K562 (cell line): ENCODE data around the gene NKIRAS2. TPM values are rescaled to one million over a fixed set of nuclear protein-coding genes. Genes with fewer than 3 reads are reported as not detected.

Source experiments
- ATF7 ChIP-seq: fragments of 450-650 bp; IDR thresholded peaks from 2 replicates; pipeline ENCODE4 v1.7.1; 2014; ENCODE audit warnings: mild to moderate bottlenecking, moderate library complexity
- BCLAF1 ChIP-seq, 2 experiments: fragments of 450-650 bp in 1 of 2; IDR thresholded peaks; 2 replicates each; pipeline ENCODE4 v1.6.1; 2011 to 2017; ENCODE audit warnings: low read depth in 2 of 2, antibody characterized with exemption in 1 of 2, borderline replicate concordance in 1 of 2, low read length in 1 of 2, mild to moderate bottlenecking in 1 of 2, mixed read lengths in 1 of 2; ENCODE audit not compliant: control insufficient read depth in 1 of 2
- CHAMP1 ChIP-seq: fragments of 450-650 bp; IDR thresholded peaks from 2 replicates; pipeline ENCODE4 v1.6.1; 2016; ENCODE audit warnings: mild to moderate bottlenecking
- ELF4 ChIP-seq: fragments of 450-650 bp; formaldehyde crosslinking; IDR thresholded peaks from 2 replicates; pipeline ENCODE4 v1.4.0; 2022; ENCODE audit warnings: missing genetic modification characterization
- HCFC1 ChIP-seq: IDR thresholded peaks from 2 replicates; pipeline ENCODE4 v1.6.1; 2012; ENCODE audit warnings: low read depth, low read length, improper control_type of control experiment
- HNRNPLL ChIP-seq: fragments of 200-400 bp; formaldehyde crosslinking; IDR thresholded peaks from 2 replicates; pipeline ENCODE4 v1.6.1; 2017; ENCODE audit warnings: low read length, low read depth, mild to moderate bottlenecking; ENCODE audit not compliant: poor library complexity, severe bottlenecking
- JUND ChIP-seq, 2 experiments: IDR thresholded peaks; 2 replicates in 1 of 2; 3 replicates in 1 of 2; pipeline ENCODE4 v1.6.1; 2011; ENCODE audit warnings: borderline replicate concordance in 2 of 2, low read depth in 2 of 2, low read length in 2 of 2, improper control_type of control experiment in 1 of 2, missing biosample characterization in 1 of 2, missing genetic modification characterization in 1 of 2, missing genetic modification reagents in 1 of 2
- KDM4B ChIP-seq, 2 experiments: fragments of 450-650 bp in 1 of 2; sonication (generic) in 1 of 2; IDR thresholded peaks; 2 replicates each; pipeline ENCODE4 v1.6.1; 2016 to 2017; ENCODE audit warnings: borderline replicate concordance in 2 of 2, antibody characterized with exemption in 1 of 2, low read depth in 1 of 2, mild to moderate bottlenecking in 1 of 2
- KDM5B ChIP-seq: fragments of 200-600 bp; sonication (generic); IDR thresholded peaks from 2 replicates; pipeline ENCODE4 v1.6.1; 2012; ENCODE audit warnings: low read depth, mild to moderate bottlenecking, moderate library complexity, low read length, control low read depth, inconsistent platforms; ENCODE audit not compliant: insufficient replicate concordance
- MAX ChIP-seq: sonication (generic); formaldehyde crosslinking; IDR thresholded peaks from 2 replicates; pipeline ENCODE4 v1.9.0; 2022; ENCODE audit warnings: mild to moderate bottlenecking, missing genetic modification reagents
- PHF20 ChIP-seq: fragments of 450-650 bp; IDR thresholded peaks from 2 replicates; pipeline ENCODE4 v1.6.1; 2018; ENCODE audit not compliant: partially characterized antibody
- POLR2G ChIP-seq: fragments of 200-400 bp; formaldehyde crosslinking; IDR thresholded peaks from 2 replicates; pipeline ENCODE4 v1.6.1; 2017; ENCODE audit warnings: low read depth, mild to moderate bottlenecking, antibody characterized with exemption, low read length, moderate library complexity
- RNF2 ChIP-seq: sonication (generic); IDR thresholded peaks from 2 replicates; pipeline ENCODE4 v1.6.1; 2016
- SIN3A ChIP-seq, 2 experiments: fragments of 150-350 bp in 1 of 2; IDR thresholded peaks; 2 replicates each; pipeline ENCODE4 v1.6.1; 2011 to 2016; ENCODE audit warnings: borderline replicate concordance in 2 of 2, low read depth in 2 of 2, low read length in 2 of 2, mild to moderate bottlenecking in 2 of 2, moderate library complexity in 2 of 2; ENCODE audit not compliant: control insufficient read depth in 1 of 2
- SMAD1 ChIP-seq: fragments of 150-350 bp; IDR thresholded peaks from 2 replicates; pipeline ENCODE4 v1.6.1; 2014; ENCODE audit warnings: low read length, low read depth; ENCODE audit not compliant: partially characterized antibody
- SMAD4 ChIP-seq: fragments of 250-450 bp; sonication (Bioruptor Pico); conservative IDR thresholded peaks from 2 replicates; pipeline ENCODE4 v1.8.0; 2021; ENCODE audit warnings: inconsistent platforms, mild to moderate bottlenecking, moderate library complexity
- TAF9B ChIP-seq: fragments of 450-650 bp; IDR thresholded peaks from 2 replicates; pipeline ENCODE4 v1.6.1; 2018; ENCODE audit warnings: mild to moderate bottlenecking; ENCODE audit not compliant: partially characterized antibody
- THRA ChIP-seq: fragments of 450-650 bp; IDR thresholded peaks from 2 replicates; pipeline ENCODE4 v1.6.1; 2017; ENCODE audit warnings: mild to moderate bottlenecking, moderate library complexity
- polyA plus RNA-seq, 8 experiments: library from polyadenylated mRNA; depleted of rRNA in 4 of 8; stranded (reverse) in 5 of 8; unstranded in 3 of 8; fragments of >200 nt; fragmentation: Nextera tagmentation in 2 of 8; fragmentation: Illumina TruSeq in 1 of 8; extraction: Ambion mirVana in 2 of 8; extraction: Trizol in 1 of 8; gene quantifications; 2 replicates each; pipeline versions ENCODE4 v1.2.1 to v1.2.3, GENCODE V29; 2011 to 2014; ENCODE audit warnings: inconsistent platforms in 1 of 8, missing spikeins in 1 of 8
- total RNA-seq, 7 experiments: library from RNA; depleted of rRNA in 6 of 7; stranded (reverse); fragments of >200 nt in 6 of 7; fragmentation: Illumina TruSeq in 2 of 7; extraction: Trizol in 2 of 7; gene quantifications; 2 replicates each; pipeline versions ENCODE4 v1.2.1 to v1.2.3, GENCODE V29; 2011 to 2021; ENCODE audit warnings: low replicate concordance in 1 of 7

NKIRAS2 gene
- total and polyA plus RNA-seq, 9 of the 15 experiments (the other 6 are each of a cell fraction or from before 2014, with no cell fraction given): 10.1 to 65.5 (median 29.8) TPM

- TF ChIP-seq HCFC1: peak; percentile 76
- TF ChIP-seq TAF9B: peak; percentile 74
- no peak for TF ChIP-seq ELF4 (CRISPR knock-in tag)
- TF ChIP-seq KDM4B (IDR thresholded peaks at IDR 0.05; ENCODE audit: borderline replicate concordance in 2 of 2, low read depth in 1 of 2): peak in 1 of 2 experiments; percentile 92; a peak in 1 of 4 replicates
- peak; percentile 72 for TF ChIP-seq ATF7
- TF ChIP-seq MAX: peak; percentile 38; the same call in 1 of the 2 replicates
- peak; percentile 51; the same call in 1 of the 2 replicates for TF ChIP-seq JUND (IDR thresholded peaks at IDR 0.05; ENCODE audit: borderline replicate concordance, low read depth, low read length)
- no peak for TF ChIP-seq JUND (tag; IDR thresholded peaks at IDR 0.05; ENCODE audit: borderline replicate concordance, low read depth, low read length)
- TF ChIP-seq SMAD1: peak; percentile 48
- TF ChIP-seq THRA: no peak
- TF ChIP-seq HNRNPLL: peak; percentile 66
- peak; percentile 59; the same call in 1 of the 2 replicates for TF ChIP-seq SMAD4
- TF ChIP-seq BCLAF1 (IDR thresholded peaks at IDR 0.05; ENCODE audit: borderline replicate concordance in 1 of 2, control insufficient read depth in 1 of 2, low read depth in 2 of 2, low read length in 1 of 2): no peak
- peak; percentile 92 for TF ChIP-seq POLR2G
- peak; percentile 90; the same call in 1 of the 2 replicates for TF ChIP-seq CHAMP1
- no peak for TF ChIP-seq RNF2
- TF ChIP-seq PHF20: peak; percentile 78
- peak; percentile 30 to 71; a peak in 1 of 4 replicates for TF ChIP-seq SIN3A (IDR thresholded peaks at IDR 0.05; ENCODE audit: borderline replicate concordance in 2 of 2, control insufficient read depth in 1 of 2, low read depth in 2 of 2, low read length in 2 of 2)
- peak; percentile 61 for TF ChIP-seq KDM5B
These were observed at the start of gene NKIRAS2 (continued) for GRCh38 chr17:42019509-42020404.
